Vagina (tissue), 2 donors: ENCODE data around the gene DSC3.

Source experiments
- POLR2A ChIP-seq, 2 donors: fragments of 450-650 bp; IDR thresholded peaks; one replicate each; pipeline ENCODE4 v1.6.1; 2017; ENCODE audit warnings: antibody characterized with exemption in 2 of 2, mild to moderate bottlenecking in 2 of 2, moderate library complexity in 2 of 2
- POLR2AphosphoS5 ChIP-seq, 2 donors: sonication (generic); formaldehyde crosslinking; IDR thresholded peaks; one replicate each; pipeline ENCODE4 v1.9.0; 2017; ENCODE audit warnings: antibody characterized with exemption in 2 of 2, mild to moderate bottlenecking in 2 of 2, low read depth in 1 of 2; ENCODE audit not compliant: insufficient read depth in 1 of 2
- TF ChIP-seq, protein P1 (sequence below), 3 experiments: fragments of 450-650 bp in 2 of 3; fragments of 200-600 bp in 1 of 3; sonication (generic) in 1 of 3; IDR thresholded peaks; one replicate each; pipeline ENCODE4 v1.5.1; 2017 to 2019; ENCODE audit warnings: antibody characterized with exemption in 3 of 3, mild to moderate bottlenecking in 2 of 3, moderate library complexity in 2 of 3

DNA sequence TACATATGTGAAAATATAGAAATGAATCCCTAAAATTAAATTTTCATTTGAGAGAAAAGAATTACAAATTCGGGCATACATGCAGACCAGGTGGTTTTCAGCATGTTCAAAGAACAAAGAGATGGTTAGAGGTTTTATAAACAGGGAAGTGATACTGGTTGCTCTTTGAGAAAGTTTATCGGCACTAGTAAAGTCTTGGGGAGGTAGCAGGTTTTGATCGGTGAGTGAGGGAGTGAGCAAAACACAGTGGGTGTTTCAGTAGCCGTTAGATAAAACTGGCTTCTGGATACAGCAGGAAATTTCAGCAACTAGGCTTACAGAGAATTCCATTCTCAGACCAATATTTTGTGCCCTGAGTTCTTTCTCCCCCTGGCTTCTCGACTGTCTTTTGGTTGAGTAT is 51.1 kb downstream of the DSC3 start:
- TF ChIP-seq POLR2A (IDR thresholded peaks at IDR 0.05) (no peak), POLR2AphosphoS5 (IDR thresholded peaks at IDR 0.05; ENCODE audit: insufficient read depth in 1 of 2, low read depth in 1 of 2) (no peak)
- TF ChIP-seq, protein P1, sequence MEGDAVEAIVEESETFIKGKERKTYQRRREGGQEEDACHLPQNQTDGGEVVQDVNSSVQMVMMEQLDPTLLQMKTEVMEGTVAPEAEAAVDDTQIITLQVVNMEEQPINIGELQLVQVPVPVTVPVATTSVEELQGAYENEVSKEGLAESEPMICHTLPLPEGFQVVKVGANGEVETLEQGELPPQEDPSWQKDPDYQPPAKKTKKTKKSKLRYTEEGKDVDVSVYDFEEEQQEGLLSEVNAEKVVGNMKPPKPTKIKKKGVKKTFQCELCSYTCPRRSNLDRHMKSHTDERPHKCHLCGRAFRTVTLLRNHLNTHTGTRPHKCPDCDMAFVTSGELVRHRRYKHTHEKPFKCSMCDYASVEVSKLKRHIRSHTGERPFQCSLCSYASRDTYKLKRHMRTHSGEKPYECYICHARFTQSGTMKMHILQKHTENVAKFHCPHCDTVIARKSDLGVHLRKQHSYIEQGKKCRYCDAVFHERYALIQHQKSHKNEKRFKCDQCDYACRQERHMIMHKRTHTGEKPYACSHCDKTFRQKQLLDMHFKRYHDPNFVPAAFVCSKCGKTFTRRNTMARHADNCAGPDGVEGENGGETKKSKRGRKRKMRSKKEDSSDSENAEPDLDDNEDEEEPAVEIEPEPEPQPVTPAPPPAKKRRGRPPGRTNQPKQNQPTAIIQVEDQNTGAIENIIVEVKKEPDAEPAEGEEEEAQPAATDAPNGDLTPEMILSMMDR (IDR thresholded peaks at IDR 0.05), result no peak
